IMR-90 (cell line): ENCODE results near the gene FARP1. TPM values are rescaled to one million over a fixed set of nuclear protein-coding genes. Genes with fewer than 3 reads are reported as not detected.
A peak's percentile ranks its signal among the peaks of the same experiment; 100 is the strongest.

ENCODE experiments used
- ATAC-seq: fragments of 200-7000 bp; cut with Tn5 transposase; 2 replicates; pipeline ENCODE4 v1.9.1; 2020; ENCODE audit warnings: low read depth, mild to moderate bottlenecking, moderate library complexity
- BruUV-seq: library from RNA; stranded (reverse); fragments of 400-500 nt; replicated peaks from 2 replicates; lab custom pipeline; 2021; lab: Mats Ljungman, UMichigan
- CTCF ChIA-PET: fragments of 300-600 bp; formaldehyde crosslinking; extraction: SDS; loops from one replicate; lab custom pipeline; 2021; ENCODE audit warnings: antibody characterized with exemption; lab: Yijun Ruan, JAX
- POLR2A ChIA-PET: fragments of 300-600 bp; sonication (Branson Sonifier 250); formaldehyde crosslinking; loops from one replicate; lab custom pipeline; 2022; ENCODE audit warnings: antibody characterized with exemption; ENCODE audit not compliant: unreplicated experiment; lab: Charles Lee
- DNase-seq: peaks from one replicate; pipeline ENCODE4 v3.0.0; 2013
- H2AFZ ChIP-seq: replicated peaks from 2 replicates; pipeline ENCODE3; 2013; ENCODE audit warnings: low read length, mild to moderate bottlenecking; ENCODE audit not compliant: poor library complexity
- H2AK5ac ChIP-seq: 2 replicates; pipeline ENCODE4 v1.6.1; 2013; ENCODE audit warnings: low read depth, low read length, inconsistent platforms
- H2AK9ac ChIP-seq: replicated peaks from 2 replicates; pipeline ENCODE3; 2013; ENCODE audit warnings: mild to moderate bottlenecking, low read depth, low read length, moderate library complexity; ENCODE audit not compliant: poor library complexity
- H2BK120ac ChIP-seq: 2 replicates; pipeline ENCODE4 v1.6.1; 2013; ENCODE audit warnings: low read depth, low read length, inconsistent platforms
- H2BK15ac ChIP-seq: 3 replicates; pipeline ENCODE4 v1.6.1; 2013; ENCODE audit warnings: low read depth, low read length, inconsistent platforms
- H2BK20ac ChIP-seq: 2 replicates; pipeline ENCODE4 v1.6.1; 2013; ENCODE audit warnings: low read depth, mild to moderate bottlenecking, inconsistent platforms, low read length, moderate library complexity
- H2BK5ac ChIP-seq: 2 replicates; pipeline ENCODE4 v1.6.1; 2013; ENCODE audit warnings: mild to moderate bottlenecking, low read depth, low read length, inconsistent platforms; ENCODE audit not compliant: poor library complexity, severe bottlenecking
- H3K14ac ChIP-seq: replicated peaks from 2 replicates; pipeline ENCODE4 v1.6.1; 2013; ENCODE audit warnings: low read depth, low read length, inconsistent platforms
- H3K18ac ChIP-seq: 2 replicates; pipeline ENCODE4 v1.6.1; 2013; ENCODE audit warnings: low read depth, low read length, control low read depth
- H3K23ac ChIP-seq: 2 replicates; pipeline ENCODE4 v1.6.1; 2013; ENCODE audit warnings: low read depth, low read length, inconsistent platforms
- H3K27ac ChIP-seq: 2 replicates; pipeline ENCODE4 v1.5.1; 2013; ENCODE audit warnings: mild to moderate bottlenecking, control low read depth, low read length; ENCODE audit not compliant: insufficient read depth
- H3K27me3 ChIP-seq: 2 replicates; pipeline ENCODE4 v1.6.1; 2013; ENCODE audit warnings: low read length; ENCODE audit not compliant: control insufficient read depth, insufficient read depth
- H3K36me3 ChIP-seq: 2 replicates; pipeline ENCODE4 v1.6.1; 2013; ENCODE audit warnings: low read length, mixed read lengths; ENCODE audit not compliant: control insufficient read depth, insufficient read depth
- H3K4ac ChIP-seq: 2 replicates; pipeline ENCODE4 v1.6.1; 2013; ENCODE audit warnings: low read depth, low read length, inconsistent platforms
- H3K4me1 ChIP-seq: 2 replicates; pipeline ENCODE4 v1.6.1; 2013; ENCODE audit warnings: low read length, mixed read lengths; ENCODE audit not compliant: control insufficient read depth, insufficient read depth
- H3K4me2 ChIP-seq: 2 replicates; pipeline ENCODE4 v1.6.1; 2013; ENCODE audit warnings: low read depth, mild to moderate bottlenecking, control low read depth, low read length, moderate library complexity
- H3K4me3 ChIP-seq: 2 replicates; pipeline ENCODE4 v1.5.1; 2013; ENCODE audit warnings: low read depth, mild to moderate bottlenecking, control low read depth, low read length, moderate library complexity; ENCODE audit not compliant: insufficient read depth
- H3K56ac ChIP-seq: 2 replicates; pipeline ENCODE4 v1.6.1; 2013; ENCODE audit warnings: low read length, inconsistent platforms; ENCODE audit not compliant: insufficient read depth; ENCODE audit errors: extremely low read depth
- H3K79me1 ChIP-seq, 2 experiments: 2 replicates each; pipeline ENCODE4 v1.6.1; 2013; ENCODE audit warnings: low read length in 2 of 2, inconsistent platforms in 1 of 2, low read depth in 1 of 2
- H3K9ac ChIP-seq: 2 replicates; pipeline ENCODE4 v1.6.1; 2013; ENCODE audit warnings: low read depth, low read length, control low read depth
- H3K9me1 ChIP-seq: 2 replicates; pipeline ENCODE4 v1.6.1; 2013; ENCODE audit warnings: low read length, inconsistent platforms; ENCODE audit not compliant: insufficient read depth
- H3K9me3 ChIP-seq: 2 replicates; pipeline ENCODE4 v1.6.1; 2013; ENCODE audit warnings: low read length; ENCODE audit not compliant: control insufficient read depth, insufficient read depth
- H4K20me1 ChIP-seq: 2 replicates; pipeline ENCODE4 v1.6.1; 2013; ENCODE audit warnings: low read length, inconsistent platforms; ENCODE audit not compliant: insufficient read depth
- H4K5ac ChIP-seq: 2 replicates; pipeline ENCODE4 v1.6.1; 2013; ENCODE audit warnings: mild to moderate bottlenecking, low read depth, low read length, control low read depth
- H4K8ac ChIP-seq, 2 experiments: 2 replicates each; pipeline ENCODE4 v1.6.1; 2013; ENCODE audit warnings: low read depth in 2 of 2, low read length in 2 of 2, control low read depth in 1 of 2, inconsistent platforms in 1 of 2
- H4K91ac ChIP-seq: 2 replicates; pipeline ENCODE4 v1.6.1; 2013; ENCODE audit warnings: low read depth, low read length, inconsistent platforms; ENCODE audit not compliant: insufficient read depth
- BHLHE40 ChIP-seq: fragments of 150-350 bp; IDR thresholded peaks from 2 replicates; pipeline ENCODE4 v1.6.1; 2016; ENCODE audit warnings: mild to moderate bottlenecking, low read depth, low read length
- FOS ChIP-seq: fragments of 150-350 bp; IDR thresholded peaks from 2 replicates; pipeline ENCODE4 v1.6.1; 2016; ENCODE audit warnings: low read depth, low read length
- RAD21 ChIP-seq: IDR thresholded peaks from 2 replicates; pipeline ENCODE4 v1.6.1; 2012; ENCODE audit warnings: low read length, improper control_type of control experiment
- WGBS, 2 experiments: methylation state at CpG; one replicate each; pipeline versions ENCODE4 v1.1.5 to v1.1.7; 2013; ENCODE audit warnings: missing lambda C conversion rate in 2 of 2; ENCODE audit not compliant: insufficient read length in 1 of 2; ENCODE audit errors: extremely low coverage in 2 of 2; 5-methylcytosine and 5-hydroxymethylcytosine counted together
- dilution Hi-C: fragments of 300-500 bp; cut with HindIII; formaldehyde crosslinking; loops from one replicate; pipeline ENCODE4 v1.14.3; 2018; ENCODE audit warnings: low sequenced_read_pairs; ENCODE audit not compliant: unreplicated experiment
- in situ Hi-C: fragments of 300-500 bp; cut with MboI; formaldehyde crosslinking; loops from 3 replicates; pipeline ENCODE4 v1.14.3; 2019; ENCODE audit warnings: low sequenced_read_pairs, inconsistent platforms, mixed read lengths
- intact Hi-C: fragments of 100-400 bp; cut with micrococcal nuclease; formaldehyde crosslinking; loops from 2 replicates; pipeline ENCODE4 v1.10.0; 2022
- polyA plus RNA-seq, 3 experiments: library from polyadenylated mRNA; depleted of rRNA; stranded (reverse); fragments of >200 nt; gene quantifications; 2 replicates each; pipeline ENCODE4 v1.2.3, GENCODE V29; 2012; ENCODE audit warnings: low replicate concordance in 1 of 3
- total RNA-seq: library from RNA; depleted of rRNA; stranded (reverse); fragments of >200 nt; gene quantifications from 2 replicates; pipeline ENCODE4 v1.2.3, GENCODE V29; 2012

Gene FARP1
- total and polyA plus RNA-seq, 2 of the 4 experiments (the other 2 are of a cell fraction), result 39.6 to 57.0 TPM

GRCh38 chr13:98206946-98207345 is 64.1 kb downstream of the FARP1 start:
- in situ Hi-C loops (no loop called here), intact Hi-C loops (loop anchor here (2.0 to 10.0 kb wide), 3 partner anchors 34 to 352 kb away; no protein-coding TSS in a partner anchor), dilution Hi-C loops (no loop called here)
- H3K79me1 ChIP-seq, result peaks cover 44 to 78% of the 10 kb centered on the region in 2 experiments
- peaks cover 8% of the 10 kb centered on the region for H3K9me3 ChIP-seq
- no peak overlapping the region for H3K27ac ChIP-seq
- H2BK20ac ChIP-seq, result no peak overlapping the region
- BruUV-seq, result no TSS peak
- H3K9ac ChIP-seq, result no peak overlapping the region
- no peak overlapping the region for H2BK120ac ChIP-seq
- peaks cover 7% of the 10 kb centered on the region; the same call in 1 of the 2 replicates for H4K20me1 ChIP-seq
- no peak overlapping the region for H3K14ac ChIP-seq
- no peak overlapping the region for H2AK9ac ChIP-seq
- H3K4me1 ChIP-seq, result peaks cover 23% of the 10 kb centered on the region
- DNase-seq (peak; percentile 99), ATAC-seq (peak; percentile 80)
- WGBS, 2 experiments, result no CpG with 5 or more reads among the region's 4 CpGs
- H3K36me3 ChIP-seq, result peaks cover 7% of the 10 kb centered on the region
- H4K91ac ChIP-seq, result no peak overlapping the region
- H2BK15ac ChIP-seq, result no peak overlapping the region
- H3K4me2 ChIP-seq, result no peak overlapping the region
- CTCF ChIA-PET, result interaction anchor here (0.9 to 1.3 kb wide), 2 partner anchors 14 to 16 kb away, joined by 3 to 4 read pairs; no protein-coding TSS in a partner anchor
- no peak overlapping the region for H3K18ac ChIP-seq
- no peak overlapping the region; the same call in 1 of the 2 replicates for H3K4ac ChIP-seq
- no peak overlapping the region for H3K23ac ChIP-seq
- 0 out of 4 replicates have a peak overlapping the region, but pooled peaks of 1 of the 2 experiments have one; percentile 52 for H4K8ac ChIP-seq
- H2AFZ ChIP-seq, result no peak overlapping the region
- TF ChIP-seq FOS (peak; percentile 63; the same call in 1 of the 2 replicates), BHLHE40 (no peak; the same call in 1 of the 2 replicates), RAD21 (peak; percentile 25; the same call in 1 of the 2 replicates)
- H3K9me1 ChIP-seq, result peaks cover 27% of the 10 kb centered on the region
- no peaks in the 10 kb centered on the region for H3K27me3 ChIP-seq
- H4K5ac ChIP-seq, result no peak overlapping the region
- POLR2A ChIA-PET, result no interaction called here
- H2BK5ac ChIP-seq, result peak overlapping the region; percentile 100
- H3K4me3 ChIP-seq, result no peak overlapping the region
- H3K56ac ChIP-seq, result peak overlapping the region; percentile 87; the same call in 1 of the 2 replicates
- no peak overlapping the region for H2AK5ac ChIP-seq
